Left colon (tissue), 2 donors: ENCODE data around the gene THAP10. TPM values are rescaled to one million over a fixed set of nuclear protein-coding genes. Genes with fewer than 3 reads are reported as not detected.

Source experiments
- total RNA-seq, 2 donors: library from RNA; stranded (reverse); fragmentation: NEBNext Ultra II Directional; extraction: Animal tissue kit (Norgen Biotek cat#: 25700); gene quantifications; one replicate each; pipeline ENCODE4 v1.2.1, GENCODE V29; 2021
- donor health status: DM: no; HTN: no; CAD: no.
- donor health status: DM: yes; HTN: yes; CAD: no.

Gene THAP10
- total RNA-seq, 2 donors from 2014 or later: 1.4 TPM

Other genes with a start within 250 kb of the THAP10 start
- gene UACA, start 128.9 kb downstream of the THAP10 start, total RNA-seq: 10 to 100 TPM; 61.1 to 77.1 TPM
- 1 to 10 TPM; 1.5 to 3.9 TPM for gene LARP6, start 38.3 kb downstream of the THAP10 start, total RNA-seq
- 1 to 10 TPM; 2.8 to 3.0 TPM for gene LRRC49, start 393 bp upstream of the THAP10 start, total RNA-seq
- 10 to 100 TPM; 35.2 to 45.5 TPM for gene THSD4, start 223.0 kb upstream of the THAP10 start, total RNA-seq